SK-N-SH (cell line): ENCODE results near the gene DERL3.

Experiments used
- CTCF ChIP-seq: fragments of 200-600 bp; sonication (generic); IDR thresholded peaks from 2 replicates; pipeline ENCODE4 v1.6.1; 2017; ENCODE audit warnings: antibody characterized with exemption, mild to moderate bottlenecking, moderate library complexity
- ELF1 ChIP-seq: IDR thresholded peaks from 2 replicates; pipeline ENCODE4 v1.4.0; 2012
- EP300 ChIP-seq, 2 experiments: IDR thresholded peaks; 2 replicates each; pipeline versions ENCODE4 v1.4.0 to v1.6.1; 2012; ENCODE audit warnings: borderline replicate concordance in 1 of 2, low read depth in 1 of 2, low read length in 1 of 2
- FOXM1 ChIP-seq: IDR thresholded peaks from 2 replicates; pipeline ENCODE4 v1.4.0; 2012; ENCODE audit warnings: low read depth, mild to moderate bottlenecking
- GABPA ChIP-seq: IDR thresholded peaks from 2 replicates; pipeline ENCODE4 v1.4.0; 2012; ENCODE audit warnings: low read depth, mild to moderate bottlenecking
- JUND ChIP-seq: IDR thresholded peaks from 2 replicates; pipeline ENCODE4 v1.4.0; 2012
- MXI1 ChIP-seq: IDR thresholded peaks from 2 replicates; pipeline ENCODE4 v1.6.1; 2012; ENCODE audit warnings: mild to moderate bottlenecking, low read depth, low read length, improper control_type of control experiment
- RFX5 ChIP-seq: IDR thresholded peaks from 2 replicates; pipeline ENCODE4 v1.6.1; 2012; ENCODE audit warnings: mild to moderate bottlenecking, improper control_type of control experiment, low read length

GRCh38 chr22:23820748-23821211 lies 18.0 kb downstream of the DERL3 start:
- no peak for TF ChIP-seq JUND
- TF ChIP-seq CTCF: no peak
- no peak for TF ChIP-seq EP300 (IDR thresholded peaks at IDR 0.05; ENCODE audit: borderline replicate concordance in 1 of 2, low read depth in 1 of 2, low read length in 1 of 2)
- no peak for TF ChIP-seq RFX5
- no peak for TF ChIP-seq ELF1
- no peak for TF ChIP-seq FOXM1
- no peak for TF ChIP-seq GABPA
- no peak for TF ChIP-seq MXI1
